ENCODE measurements around the gene BACE1. TPM values are rescaled to one million over a fixed set of nuclear protein-coding genes. Genes with fewer than 3 reads are reported as not detected.

Gene BACE1
- polyA plus RNA-seq, 1 donor (not counting 4 experiments of a cell fraction or from before 2014, with no cell fraction given), result 8.5 TPM

GRCh38 chr11:117279711-117280376 lies 36.2 kb downstream of the BACE1 start:
- Histone ChIP-seq H3K9me3 (ENCODE audit: control insufficient read depth, low read depth, low read length) (no peaks in the 10 kb centered on the region), H3K4me3 (ENCODE audit: control insufficient read depth in 2 of 3, extremely low read depth in 1 of 3, insufficient read depth in 2 of 3, low read depth in 1 of 3, low read length in 3 of 3) (no peak overlapping the region), H3K27ac (ENCODE audit: control insufficient read depth, insufficient read depth, low read length) (no peak overlapping the region), H3K9me1 (ENCODE audit: control insufficient read depth, extremely low read depth, insufficient read depth, low read length) (no peaks in the 10 kb centered on the region), H4K20me1 (ENCODE audit: control insufficient read depth, extremely low read depth, insufficient read depth, low read length) (peaks cover 2% of the 10 kb centered on the region), H3K79me2 (ENCODE audit: control insufficient read depth, insufficient read depth, low read length) (no peaks in the 10 kb centered on the region), H3K4me2 (ENCODE audit: control insufficient read depth, extremely low read depth, insufficient read depth, low read depth, low read length) (no peak overlapping the region), H3K9ac (ENCODE audit: control insufficient read depth, extremely low read depth, insufficient read depth, low read length) (no peak overlapping the region), H3K27me3 (ENCODE audit: control insufficient read depth, extremely low read depth, insufficient read depth, low read length) (no peaks in the 10 kb centered on the region), H2AFZ (ENCODE audit: control insufficient read depth, low read length) (no peak overlapping the region), H3K4me1 (ENCODE audit: control insufficient read depth, extremely low read depth, insufficient read depth, low read length) (peaks cover 17% of the 10 kb centered on the region), H3K36me3 (ENCODE audit: control insufficient read depth in 2 of 2, extremely low read depth in 1 of 2, insufficient read depth in 2 of 2, low read length in 2 of 2) (peaks cover 4 to 5% of the 10 kb centered on the region in 2 experiments)
- dilution Hi-C loops (cut with MboI; ENCODE audit: extremely low pct_ligation_motif_present, low sequenced_read_pairs), result no loop called here
- no peak for DNase-seq (ENCODE audit: low read depth, low spot score)
- no peak for FAIRE-seq
- TF ChIP-seq CTCF (optimal IDR thresholded peaks at IDR 0.05 in 1 of 3, IDR thresholded peaks at IDR 0.05 in 1 of 3, conservative IDR thresholded peaks at IDR 0.05 in 1 of 3; ENCODE audit: extremely low read depth in 1 of 3, insufficient read depth in 2 of 3, low read length in 3 of 3), result no peak
- TF ChIP-seq EZH2 (IDR thresholded peaks at IDR 0.05; ENCODE audit: low read length), result no peak

- peaks cover 2% of the 10 kb centered on the region for H4K20me1 ChIP-seq (ENCODE audit: control insufficient read depth, extremely low read depth, insufficient read depth, low read length)
- dilution Hi-C loops (cut with MboI; ENCODE audit: extremely low pct_ligation_motif_present, low sequenced_read_pairs), result no loop called here
- peaks cover 17% of the 10 kb centered on the region for H3K4me1 ChIP-seq (ENCODE audit: control insufficient read depth, extremely low read depth, insufficient read depth, low read length)
- FAIRE-seq (no peak), DNase-seq (ENCODE audit: low read depth, low spot score) (no peak)
- H3K27me3 ChIP-seq (ENCODE audit: control insufficient read depth, extremely low read depth, insufficient read depth, low read length), result no peaks in the 10 kb centered on the region
- no peaks in the 10 kb centered on the region for H3K79me2 ChIP-seq (ENCODE audit: control insufficient read depth, insufficient read depth, low read length)
- peaks cover 2% of the 10 kb centered on the region for H3K9me3 ChIP-seq (ENCODE audit: control insufficient read depth, low read depth, low read length)
- H3K27ac ChIP-seq (ENCODE audit: control insufficient read depth, insufficient read depth, low read length), result no peak overlapping the region
- H2AFZ ChIP-seq (ENCODE audit: control insufficient read depth, low read length), result no peak overlapping the region
- peaks cover 4 to 5% of the 10 kb centered on the region in 2 experiments for H3K36me3 ChIP-seq (ENCODE audit: control insufficient read depth in 2 of 2, extremely low read depth in 1 of 2, insufficient read depth in 2 of 2, low read length in 2 of 2)
- H3K4me3 ChIP-seq (ENCODE audit: control insufficient read depth in 2 of 3, extremely low read depth in 1 of 3, insufficient read depth in 2 of 3, low read depth in 1 of 3, low read length in 3 of 3), result no peak overlapping the region
- no peak overlapping the region for H3K4me2 ChIP-seq (ENCODE audit: control insufficient read depth, extremely low read depth, insufficient read depth, low read depth, low read length)
- TF ChIP-seq EZH2 (IDR thresholded peaks at IDR 0.05; ENCODE audit: low read length) (no peak), CTCF (optimal IDR thresholded peaks at IDR 0.05 in 1 of 3, IDR thresholded peaks at IDR 0.05 in 1 of 3, conservative IDR thresholded peaks at IDR 0.05 in 1 of 3; ENCODE audit: extremely low read depth in 1 of 3, insufficient read depth in 2 of 3, low read length in 3 of 3) (no peak)
- H3K9ac ChIP-seq (ENCODE audit: control insufficient read depth, extremely low read depth, insufficient read depth, low read length), result no peak overlapping the region
- no peaks in the 10 kb centered on the region for H3K9me1 ChIP-seq (ENCODE audit: control insufficient read depth, extremely low read depth, insufficient read depth, low read length)
Measured at GRCh38 chr11:117278347-117278746, 37.7 kb downstream of the BACE1 start.
